Hepatocyte (in vitro differentiated cells): ENCODE results near the gene IGDCC3. TPM values are rescaled to one million over a fixed set of nuclear protein-coding genes. Genes with fewer than 3 reads are reported as not detected.

Experiments used
- DNase-seq: peaks from one replicate; pipeline ENCODE4 v3.0.0-alpha.2; 2016; ENCODE audit warnings: low spot score
- H2AFZ ChIP-seq: fragments of 200-600 bp; sonication (generic); 2 replicates; pipeline ENCODE4 v1.6.0; 2016; ENCODE audit warnings: antibody characterized with exemption, mild to moderate bottlenecking
- H3K27ac ChIP-seq: fragments of 200-600 bp; sonication (generic); 2 replicates; pipeline ENCODE4 v1.5.1; 2016; ENCODE audit warnings: mild to moderate bottlenecking
- H3K27me3 ChIP-seq: fragments of 200-600 bp; sonication (generic); 2 replicates; pipeline ENCODE4 v1.6.1; 2016
- H3K36me3 ChIP-seq: fragments of 200-600 bp; sonication (generic); replicated peaks from 2 replicates; pipeline ENCODE4 v1.5.1; 2016; ENCODE audit warnings: low read depth; ENCODE audit not compliant: insufficient read depth
- H3K4me1 ChIP-seq: fragments of 200-600 bp; sonication (generic); 2 replicates; pipeline ENCODE4 v1.5.1; 2016; ENCODE audit warnings: mild to moderate bottlenecking, moderate library complexity; ENCODE audit not compliant: insufficient read depth
- H3K4me2 ChIP-seq: fragments of 200-600 bp; sonication (generic); 2 replicates; pipeline ENCODE4 v1.6.0; 2016
- H3K4me3 ChIP-seq: fragments of 200-600 bp; sonication (generic); 2 replicates; pipeline ENCODE4 v1.5.1; 2016; ENCODE audit warnings: mild to moderate bottlenecking
- H3K79me2 ChIP-seq: fragments of 200-600 bp; sonication (generic); 2 replicates; pipeline ENCODE4 v1.6.0; 2017; ENCODE audit warnings: mild to moderate bottlenecking
- H3K9me2 ChIP-seq: fragments of 200-600 bp; sonication (generic); replicated peaks from 2 replicates; pipeline ENCODE4 v1.6.0; 2017; ENCODE audit warnings: mild to moderate bottlenecking; ENCODE audit not compliant: insufficient read depth
- H3K9me3 ChIP-seq: fragments of 200-600 bp; sonication (generic); 2 replicates; pipeline ENCODE4 v1.5.1; 2016; ENCODE audit warnings: low read depth, mild to moderate bottlenecking
- H4K20me1 ChIP-seq: fragments of 200-600 bp; sonication (generic); 2 replicates; pipeline ENCODE4 v1.6.0; 2016; ENCODE audit warnings: mild to moderate bottlenecking; ENCODE audit not compliant: insufficient read depth, poor library complexity, severe bottlenecking
- CTCF ChIP-seq: fragments of 200-600 bp; sonication (generic); IDR thresholded peaks from 2 replicates; pipeline ENCODE4 v1.5.1; 2016; ENCODE audit warnings: antibody characterized with exemption, mild to moderate bottlenecking; ENCODE audit not compliant: poor library complexity
- EZH2 ChIP-seq: fragments of 200-600 bp; sonication (generic); IDR thresholded peaks from 2 replicates; pipeline ENCODE4 v1.6.1; 2016; ENCODE audit warnings: antibody characterized with exemption, mild to moderate bottlenecking, borderline replicate concordance
- EZH2phosphoT487 ChIP-seq: fragments of 200-600 bp; sonication (generic); IDR thresholded peaks from one replicate; pipeline ENCODE4 v1.6.1; 2018; ENCODE audit warnings: antibody characterized with exemption, mild to moderate bottlenecking, low read depth, moderate library complexity; ENCODE audit not compliant: unreplicated experiment, severe bottlenecking
- WGBS: methylation state at CpG from one replicate; pipeline ENCODE4 v1.1.6; 2016; ENCODE audit warnings: low lambda C conversion rate; ENCODE audit errors: missing lambda C conversion rate; 5-methylcytosine and 5-hydroxymethylcytosine counted together
- polyA plus RNA-seq: library from polyadenylated mRNA; unstranded; fragments of >200 nt; fragmentation: Nextera tagmentation; extraction: Ambion mirVana; gene quantifications from 2 replicates; pipeline ENCODE4 v1.2.1, GENCODE V29; 2016
- total RNA-seq: library from RNA; depleted of rRNA; stranded (reverse); fragments of >200 nt; gene quantifications from 2 replicates; pipeline ENCODE4 v1.2.3, GENCODE V29; 2014

The IGDCC3 gene
- total and polyA plus RNA-seq, 2 experiments from 2014 or later, result 8.1 to 14.8 TPM

- Histone ChIP-seq H2AFZ (peak overlapping the region; percentile 39), H3K4me2 (peak overlapping the region; percentile 94), H4K20me1 (no peaks in the 10 kb centered on the region), H3K27ac (peak overlapping the region; percentile 64), H3K9me2 (no peaks in the 10 kb centered on the region), H3K27me3 (no peaks in the 10 kb centered on the region), H3K36me3 (no peaks in the 10 kb centered on the region), H3K4me1 (peaks cover 16% of the 10 kb centered on the region), H3K9me3 (no peaks in the 10 kb centered on the region), H3K79me2 (peaks cover 31% of the 10 kb centered on the region), H3K4me3 (no peak overlapping the region)
- DNase-seq, result no peak
- WGBS, result 11% methylated on average over 17 of the region's 17 CpGs
- TF ChIP-seq CTCF, result no peak
- TF ChIP-seq EZH2phosphoT487, result no peak
- TF ChIP-seq EZH2, result no peak
Measured at GRCh38 chr15:65420975-65421359, 43.2 kb upstream of the IGDCC3 start.

DNA sequence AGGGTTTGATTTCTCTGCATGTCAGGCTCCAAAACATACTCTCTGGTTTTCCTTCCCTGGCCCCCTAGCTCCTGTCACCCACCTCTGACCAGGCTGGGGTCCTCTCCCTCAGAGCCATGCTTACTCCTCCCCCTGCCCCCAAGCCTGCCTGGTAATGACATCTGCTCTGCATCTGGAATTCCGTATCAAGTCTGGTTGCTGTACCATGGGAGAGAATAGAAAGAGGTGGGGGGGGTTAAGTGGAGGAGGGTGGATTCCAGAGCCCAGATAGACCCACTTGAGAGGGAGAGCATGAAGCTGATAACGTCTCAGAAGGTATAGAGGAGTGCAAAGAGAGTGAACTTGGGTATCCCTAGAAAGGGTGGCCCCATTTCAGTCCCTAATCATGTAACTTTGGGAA, 40.8 kb upstream of the IGDCC3 start:
- DNase-seq, result no peak
- Histone ChIP-seq H3K9me3 (no peaks in the 10 kb centered on the region), H3K79me2 (peaks cover 39% of the 10 kb centered on the region), H3K4me3 (no peak overlapping the region), H3K4me2 (no peak overlapping the region), H3K27me3 (no peaks in the 10 kb centered on the region), H3K36me3 (no peaks in the 10 kb centered on the region), H3K9me2 (no peaks in the 10 kb centered on the region), H3K27ac (no peak overlapping the region), H4K20me1 (no peaks in the 10 kb centered on the region), H2AFZ (no peak overlapping the region), H3K4me1 (peaks cover 37% of the 10 kb centered on the region)
- WGBS, result 62% methylated on average over 2 of the region's 2 CpGs
- TF ChIP-seq CTCF (no peak), EZH2phosphoT487 (no peak), EZH2 (no peak)

- TF ChIP-seq CTCF (no peak), EZH2 (no peak), EZH2phosphoT487 (no peak)
- H3K9me2 ChIP-seq, result no peaks in the 10 kb centered on the region
- H3K4me2 ChIP-seq, result peak overlapping the region; percentile 24
- peaks cover 51% of the 10 kb centered on the region for H3K79me2 ChIP-seq
- H3K9me3 ChIP-seq, result no peaks in the 10 kb centered on the region
- H3K27ac ChIP-seq, result peak overlapping the region; percentile 57
- no peak overlapping the region for H3K4me3 ChIP-seq
- H3K4me1 ChIP-seq, result peaks cover 39% of the 10 kb centered on the region
- no peaks in the 10 kb centered on the region for H3K36me3 ChIP-seq
- WGBS, result 56% methylated on average over 8 of the region's 8 CpGs
- no peak overlapping the region for H2AFZ ChIP-seq
- H4K20me1 ChIP-seq, result no peaks in the 10 kb centered on the region
- H3K27me3 ChIP-seq, result no peaks in the 10 kb centered on the region
- DNase-seq, result peak; percentile 50
Measured at GRCh38 chr15:65416845-65417416, 39.1 kb upstream of the IGDCC3 start.
